SK-N-SH treated with all-trans-retinoic acid at 6 μM for 48 hours (cell line): ENCODE measurements around the gene BNC2.

Experiments
- ESRRG ChIP-seq: fragments of 250-450 bp; sonication (Bioruptor Pico); IDR thresholded peaks from 2 replicates; pipeline ENCODE4 v1.6.1; 2021; ENCODE audit warnings: mild to moderate bottlenecking
- POU6F1 ChIP-seq: fragments of 250-450 bp; sonication (Bioruptor Pico); IDR thresholded peaks from 2 replicates; pipeline ENCODE4 v1.8.0; 2021; ENCODE audit warnings: low read depth, mild to moderate bottlenecking, moderate library complexity, borderline replicate concordance
- ZFP30 ChIP-seq: fragments of 450-650 bp; formaldehyde crosslinking; IDR thresholded peaks from 2 replicates; pipeline ENCODE4 v1.5.0; 2022; ENCODE audit warnings: mild to moderate bottlenecking, moderate library complexity
- ZNF70 ChIP-seq: fragments of 450-650 bp; formaldehyde crosslinking; IDR thresholded peaks from 2 replicates; pipeline ENCODE4 v1.5.0; 2020; ENCODE audit warnings: mild to moderate bottlenecking, moderate library complexity

- TF ChIP-seq POU6F1, result no peak
- TF ChIP-seq ZFP30, result no peak
- TF ChIP-seq ZNF70 (CRISPR knock-in tag), result no peak
- no peak for TF ChIP-seq ESRRG
These were observed 88.0 kb downstream of the BNC2 start for GRCh38 chr9:16782490-16782889.
